Measurements from ENCODE around the gene NRXN3.

Gene NRXN3

DNA sequence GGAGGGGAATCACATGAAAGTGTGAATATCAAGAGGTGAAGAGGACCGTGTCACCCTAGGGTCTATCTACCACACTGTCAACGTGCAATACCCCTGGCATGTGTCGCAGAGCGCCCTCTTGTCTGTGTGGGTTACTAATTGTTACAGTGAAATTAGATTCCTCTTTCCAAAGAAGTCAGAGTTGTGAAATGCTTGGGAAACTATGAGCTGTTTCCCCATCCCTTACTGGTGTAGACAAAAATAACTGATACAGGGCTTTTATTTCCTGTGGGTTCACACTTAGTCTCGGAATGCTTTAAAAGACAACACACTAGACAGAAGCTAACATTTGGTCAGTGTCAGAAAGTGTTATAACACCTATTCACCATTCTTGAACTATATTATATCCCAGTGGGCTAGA, 597.3 kb downstream of the NRXN3 start:
- Mint-ChIP-seq H3K4me1 (no peaks in the 10 kb centered on the region), H3K9me3 (no peaks in the 10 kb centered on the region), H3K27ac (no peak overlapping the region), H3K36me3 (ENCODE audit: low read depth) (no peaks in the 10 kb centered on the region), H3K4me3 (no peak overlapping the region), H3K27me3 (ENCODE audit: low read depth, poor library complexity) (no peaks in the 10 kb centered on the region)
- no peak for TF ChIP-seq CTCF (IDR thresholded peaks at IDR 0.05)
- no peak for DNase-seq

- Mint-ChIP-seq H3K9me3 (peaks cover 3% of the 10 kb centered on the region), H3K27me3 (ENCODE audit: low read depth, poor library complexity) (peaks cover 3% of the 10 kb centered on the region), H3K36me3 (ENCODE audit: low read depth) (no peaks in the 10 kb centered on the region), H3K4me1 (no peaks in the 10 kb centered on the region), H3K27ac (no peak overlapping the region), H3K4me3 (no peak overlapping the region)
- DNase-seq = no peak
- no peak for TF ChIP-seq CTCF (IDR thresholded peaks at IDR 0.05)
These were observed 612.4 kb downstream of the NRXN3 start for GRCh38 chr14:78782551-78782950.

DNA sequence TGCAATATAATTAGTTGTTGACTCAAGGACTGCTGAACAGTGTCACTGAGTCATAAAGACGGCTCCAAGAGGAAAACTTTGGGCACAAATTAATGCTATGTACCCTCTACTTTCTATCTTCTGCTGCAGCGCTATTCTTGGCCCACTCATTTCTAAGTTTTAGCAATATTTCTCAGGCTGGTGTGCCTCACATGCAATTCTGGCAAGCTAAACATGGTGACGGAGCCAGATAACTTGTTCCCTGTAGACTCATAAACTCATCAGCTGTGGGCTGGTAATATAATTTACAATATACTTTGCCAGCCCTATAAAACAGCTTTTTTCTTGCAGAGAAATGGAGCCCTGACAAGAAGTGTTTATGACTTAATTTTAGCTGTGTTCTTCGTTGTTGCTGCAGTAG, 615.1 kb downstream of the NRXN3 start:
- no peak overlapping the region for H3K4me3 Mint-ChIP-seq
- no peaks in the 10 kb centered on the region for H3K4me1 Mint-ChIP-seq
- no peaks in the 10 kb centered on the region for H3K9me3 Mint-ChIP-seq
- no peak overlapping the region for H3K27ac Mint-ChIP-seq
- no peak for DNase-seq
- no peaks in the 10 kb centered on the region for H3K36me3 Mint-ChIP-seq (ENCODE audit: low read depth)
- TF ChIP-seq CTCF (IDR thresholded peaks at IDR 0.05) = no peak
- H3K27me3 Mint-ChIP-seq (ENCODE audit: low read depth, poor library complexity) = peaks cover 3% of the 10 kb centered on the region

- no peak for TF ChIP-seq CTCF (IDR thresholded peaks at IDR 0.05)
These were observed 618.5 kb downstream of the NRXN3 start for GRCh38 chr14:78788467-78789360.

DNA sequence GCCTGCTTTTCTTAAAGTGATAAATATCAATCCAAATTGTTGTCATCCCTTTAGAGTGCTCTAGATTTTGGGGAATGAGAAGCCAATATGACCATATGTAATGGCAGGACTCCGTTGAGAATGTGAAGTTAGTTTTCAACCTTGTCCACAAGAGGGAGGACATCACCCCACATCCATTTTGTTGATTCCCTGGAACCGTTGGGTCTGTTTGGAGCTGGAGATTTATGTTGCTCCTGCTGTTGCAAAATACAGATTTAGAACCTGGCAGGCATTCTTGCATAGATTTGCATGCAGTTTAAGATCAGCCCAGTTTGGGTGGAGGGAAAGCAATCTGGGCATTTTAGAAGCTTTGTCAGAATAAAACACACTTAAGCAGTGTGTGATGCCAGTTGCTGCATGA, 620.1 kb downstream of the NRXN3 start:
- peaks cover 7% of the 10 kb centered on the region for H3K27me3 Mint-ChIP-seq (ENCODE audit: low read depth, poor library complexity)
- H3K27ac Mint-ChIP-seq = no peak overlapping the region
- DNase-seq = no peak
- H3K36me3 Mint-ChIP-seq (ENCODE audit: low read depth) = no peaks in the 10 kb centered on the region
- TF ChIP-seq CTCF (IDR thresholded peaks at IDR 0.05) = no peak
- no peaks in the 10 kb centered on the region for H3K9me3 Mint-ChIP-seq
- no peaks in the 10 kb centered on the region for H3K4me1 Mint-ChIP-seq
- H3K4me3 Mint-ChIP-seq = no peak overlapping the region

More at GRCh38 chr14:78788467-78789360, 618.5 kb downstream of the NRXN3 start:
- no peak overlapping the region for H3K27ac Mint-ChIP-seq
- H3K36me3 Mint-ChIP-seq (ENCODE audit: low read depth) = no peaks in the 10 kb centered on the region
- H3K4me3 Mint-ChIP-seq = no peak overlapping the region
- no peak for DNase-seq
- peaks cover 7% of the 10 kb centered on the region for H3K27me3 Mint-ChIP-seq (ENCODE audit: low read depth, poor library complexity)
- no peaks in the 10 kb centered on the region for H3K4me1 Mint-ChIP-seq
- H3K9me3 Mint-ChIP-seq = no peaks in the 10 kb centered on the region

- Mint-ChIP-seq H3K4me3 (no peak overlapping the region), H3K36me3 (ENCODE audit: low read depth) (no peaks in the 10 kb centered on the region), H3K9me3 (no peaks in the 10 kb centered on the region), H3K4me1 (no peaks in the 10 kb centered on the region), H3K27me3 (ENCODE audit: low read depth, poor library complexity) (peaks cover 4% of the 10 kb centered on the region), H3K27ac (no peak overlapping the region)
- no peak for DNase-seq
- no peak for TF ChIP-seq CTCF (IDR thresholded peaks at IDR 0.05)
These were observed 628.6 kb downstream of the NRXN3 start for GRCh38 chr14:78798757-78799156.

Measured in nephron progenitor cell (in vitro differentiated cells).